CD4-positive, alpha-beta T cell treated with Interleukin-2 at 100 ng/mL for 4 hours (primary cell): ENCODE measurements around the gene S1PR1.
"Not testable (repeated sequence)": the region's sequence is repeated elsewhere in the genome, so short reads cannot be mapped to it uniquely, and the experiment has no call there.

Source experiments
- DNase-seq: peaks from one replicate; pipeline ENCODE4 v3.0.0-alpha.2; 2020; ENCODE audit warnings: low spot score

S1PR1 gene

DNA sequence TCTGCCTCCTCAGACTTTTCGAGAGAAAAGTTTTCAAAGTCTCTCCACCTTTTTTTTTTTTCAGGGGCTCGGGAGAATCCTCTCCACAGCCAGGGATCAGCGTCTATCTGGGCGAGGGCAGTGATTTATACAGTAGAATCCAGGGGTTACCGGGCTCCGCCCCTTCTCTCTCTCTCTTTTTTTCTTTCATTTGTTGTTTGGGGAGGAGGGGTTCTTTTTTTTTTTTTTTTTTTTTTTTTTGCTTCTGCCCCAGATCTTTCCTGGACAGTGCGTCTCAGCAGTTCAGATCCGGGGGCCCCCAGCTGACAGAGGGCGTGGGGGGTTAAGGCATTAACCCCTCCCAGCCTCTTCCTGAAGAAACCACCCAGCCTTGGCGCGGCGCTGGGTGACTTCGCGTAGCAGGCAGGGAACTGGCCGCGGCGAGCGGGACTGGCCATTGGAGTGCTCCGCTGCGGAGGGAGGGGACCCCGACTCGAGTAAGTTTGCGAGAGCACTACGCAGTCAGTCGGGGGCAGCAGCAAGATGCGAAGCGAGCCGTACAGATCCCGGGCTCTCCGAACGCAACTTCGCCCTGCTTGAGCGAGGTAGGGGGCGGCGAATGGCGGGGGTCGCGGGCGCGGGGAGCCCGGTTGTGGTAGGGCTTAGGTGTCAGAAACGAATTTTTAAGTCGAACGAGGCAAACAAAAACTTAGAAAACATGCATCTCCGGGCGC is at the start of gene S1PR1:
Gene S1PR1 (plus strand): TSS at position 504 of the 713 bp plus-strand sequence. CDS start 1,966 bp downstream, outside the sequence.
- DNase-seq: peak; percentile 82

DNA sequence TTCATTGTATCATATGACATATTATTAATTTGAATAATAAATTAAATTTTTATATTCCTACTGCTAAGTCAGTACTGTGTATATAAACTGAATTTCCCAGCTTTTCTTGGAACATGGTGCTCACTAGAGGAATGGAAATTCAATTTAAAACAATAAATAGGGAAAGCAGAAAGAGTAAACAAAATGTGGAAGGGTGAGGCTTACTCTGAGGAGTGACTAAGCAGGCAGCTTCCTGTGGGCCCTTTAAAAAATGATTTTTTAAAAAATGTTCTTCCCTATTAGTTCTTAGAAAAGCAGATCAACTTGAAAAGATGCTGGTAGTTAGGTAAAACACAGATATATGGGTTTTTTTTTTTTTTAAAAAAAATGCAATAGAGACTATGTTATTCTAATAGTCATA is 49.5 kb upstream of the S1PR1 start:
- DNase-seq: peak; percentile 44

DNA sequence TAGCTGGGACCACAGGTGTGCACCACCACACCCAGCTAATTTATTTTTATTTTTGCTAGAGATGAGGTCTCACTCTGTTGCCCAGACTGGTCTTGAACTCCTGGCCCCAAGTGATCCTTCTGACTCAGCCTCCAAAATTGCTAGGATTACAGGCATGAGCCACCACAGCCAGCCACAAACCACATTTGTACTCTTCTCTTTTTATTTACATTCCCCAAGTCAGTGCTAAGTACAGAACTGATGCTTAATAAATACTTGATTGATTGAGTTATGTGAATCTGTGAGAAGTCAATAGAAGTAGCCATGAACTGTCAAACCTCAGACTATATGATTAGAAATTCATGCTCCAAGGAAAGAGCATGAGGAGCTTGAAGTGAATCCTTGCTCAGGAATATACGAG is 48.5 kb upstream of the S1PR1 start:
- DNase-seq: no peak

DNA sequence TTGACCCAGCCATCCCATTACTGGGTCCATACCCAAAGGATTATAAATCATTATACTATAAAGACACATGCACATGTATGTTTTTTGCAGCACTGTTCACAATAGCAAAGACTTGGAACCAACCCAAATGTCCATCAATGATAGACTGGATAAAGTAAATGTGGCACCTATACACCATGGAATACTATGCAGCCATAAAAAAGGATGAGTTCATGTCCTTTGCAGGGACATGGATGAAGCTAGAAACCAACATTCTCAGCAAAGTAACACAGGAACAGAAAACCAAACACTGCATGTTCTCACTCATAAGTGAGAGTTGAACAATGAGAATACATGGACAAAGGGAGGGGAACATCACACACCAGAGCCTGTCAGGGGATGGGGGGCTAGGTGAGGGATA is 47.9 kb upstream of the S1PR1 start:
- DNase-seq: not testable (repeated sequence)

DNA sequence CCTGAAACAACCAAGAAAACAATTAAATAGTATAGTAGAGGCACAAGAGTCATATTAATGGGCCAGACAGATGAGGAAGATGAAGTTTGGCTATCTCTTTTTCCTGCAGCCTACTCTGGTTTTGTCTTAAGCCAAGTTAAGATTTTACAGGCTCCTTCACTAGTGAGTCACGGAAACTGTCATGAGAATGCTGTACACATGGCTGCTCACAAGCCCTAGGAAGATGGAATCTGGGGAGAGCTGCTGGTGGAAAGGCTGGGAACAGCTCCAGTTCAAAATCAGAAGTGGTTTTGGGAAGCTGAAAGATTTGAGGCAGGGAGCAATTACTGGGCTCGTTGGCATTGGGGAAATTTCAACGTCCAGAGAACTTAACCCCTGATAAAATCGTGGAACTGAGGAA is 46.4 kb upstream of the S1PR1 start:
- no peak for DNase-seq

DNA sequence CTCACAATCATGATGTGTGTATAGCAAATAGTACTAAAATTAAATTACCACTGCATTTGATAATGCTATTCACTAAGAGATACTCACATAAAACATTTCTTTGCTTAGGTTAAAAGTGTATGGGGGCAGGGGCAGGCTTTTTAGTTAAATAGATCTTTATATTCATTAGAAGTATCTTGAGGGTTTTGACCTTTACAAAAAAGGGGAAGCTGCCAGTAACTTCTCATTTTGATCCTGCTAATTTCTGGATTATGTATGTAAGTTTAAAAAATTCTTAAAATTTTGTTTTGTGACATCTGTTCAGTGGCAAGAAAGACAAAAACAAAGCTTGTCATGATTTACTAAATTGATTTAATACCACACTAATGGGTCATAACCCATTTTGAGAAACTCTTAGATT is 45.8 kb upstream of the S1PR1 start:
- no peak for DNase-seq

DNA sequence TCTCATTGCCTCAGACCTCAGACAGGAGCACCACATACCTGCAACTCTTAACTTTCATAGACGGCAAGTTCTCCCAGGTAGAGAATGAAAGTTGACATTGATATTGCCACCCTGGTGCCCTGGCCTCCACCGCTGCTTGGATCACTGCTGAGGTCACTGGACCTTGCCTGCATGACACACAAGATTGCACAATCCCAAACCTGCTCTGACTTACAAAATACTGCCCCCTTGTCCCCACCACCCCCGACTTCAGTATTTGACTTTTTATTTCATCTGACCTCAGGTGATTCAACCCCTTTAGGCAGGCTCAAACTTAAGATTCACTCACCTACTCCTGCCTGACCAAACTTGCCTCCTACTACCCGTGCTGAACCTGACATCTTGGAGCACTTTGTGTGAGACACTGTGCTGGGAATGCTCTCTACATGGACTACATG is 43.1 kb upstream of the S1PR1 start:
- no peak for DNase-seq

DNA sequence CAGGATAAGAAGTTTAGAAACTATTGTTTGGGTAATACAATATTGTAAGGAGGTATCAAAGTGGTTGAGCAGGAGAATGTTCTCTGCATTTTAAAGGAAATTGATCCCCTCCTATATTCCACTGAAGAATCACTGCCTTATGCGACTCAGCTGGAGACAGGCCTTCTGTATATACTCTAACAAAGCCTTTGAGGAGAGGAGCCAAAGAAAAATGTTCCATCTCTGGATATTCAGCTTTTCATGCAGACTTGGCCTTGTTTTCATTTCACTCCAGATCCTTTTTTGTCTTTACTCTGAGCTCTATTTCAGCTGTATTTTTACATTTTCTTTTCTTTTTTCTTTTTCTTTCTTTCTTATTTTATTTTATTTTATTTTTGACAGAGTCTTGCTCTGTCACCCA is 42.1 kb upstream of the S1PR1 start:
- no peak for DNase-seq

DNA sequence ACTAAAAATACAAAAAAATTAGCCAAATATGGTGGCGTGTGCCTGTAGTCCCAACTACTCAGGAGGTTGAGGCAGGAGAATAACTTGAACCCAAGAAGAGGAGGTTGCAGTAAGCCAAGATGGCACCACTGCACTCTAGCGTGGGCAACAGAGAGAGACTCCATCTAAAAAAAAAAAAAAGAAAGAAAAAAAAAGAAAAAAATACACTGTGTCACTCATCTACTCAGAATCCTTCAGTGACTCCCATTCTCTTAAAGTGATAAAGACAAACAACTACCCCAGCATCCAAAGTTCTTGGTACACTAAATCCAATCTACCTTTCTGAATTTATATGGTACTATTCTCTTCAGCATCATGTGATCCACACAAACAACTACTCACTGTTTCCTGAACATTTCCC is 40.2 kb upstream of the S1PR1 start:
- DNase-seq: no peak

DNA sequence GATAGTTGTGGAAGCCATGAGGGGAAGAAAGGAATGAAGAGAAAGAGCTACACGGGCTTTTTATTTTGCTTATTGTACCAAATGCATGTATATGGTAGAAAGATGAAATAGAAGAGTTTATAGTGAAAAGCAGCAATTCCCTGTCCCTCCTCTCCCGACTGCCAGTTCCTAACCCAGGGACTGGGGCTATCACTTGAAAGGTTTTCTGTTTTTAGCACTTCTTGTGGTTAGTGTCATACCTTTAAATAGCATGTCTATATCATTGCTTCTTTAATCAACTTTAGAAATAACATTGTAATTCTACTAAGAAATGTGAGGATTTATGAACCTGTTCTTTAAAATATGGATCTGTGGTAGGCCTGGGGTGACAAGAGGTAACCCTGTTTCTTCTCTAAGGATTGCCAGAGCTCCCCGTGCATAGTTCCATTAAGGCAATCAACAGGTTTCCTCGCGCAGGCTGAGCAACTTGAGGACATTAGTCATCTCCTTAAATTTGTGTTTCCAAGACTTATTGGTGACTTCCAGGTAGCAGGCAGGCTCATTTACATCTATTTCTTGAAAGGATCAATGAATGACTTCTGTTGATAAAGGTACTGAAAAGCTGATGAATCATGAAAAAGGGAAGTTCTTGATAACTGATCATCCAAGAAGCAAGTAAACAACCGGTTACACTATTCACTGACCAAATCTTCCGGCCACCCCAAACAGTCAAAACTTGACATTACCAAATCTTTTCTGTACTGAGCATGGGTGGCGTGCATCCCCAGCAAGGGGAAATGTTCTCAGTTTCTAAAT is 37.8 kb upstream of the S1PR1 start:
- peak; percentile 44 for DNase-seq

DNA sequence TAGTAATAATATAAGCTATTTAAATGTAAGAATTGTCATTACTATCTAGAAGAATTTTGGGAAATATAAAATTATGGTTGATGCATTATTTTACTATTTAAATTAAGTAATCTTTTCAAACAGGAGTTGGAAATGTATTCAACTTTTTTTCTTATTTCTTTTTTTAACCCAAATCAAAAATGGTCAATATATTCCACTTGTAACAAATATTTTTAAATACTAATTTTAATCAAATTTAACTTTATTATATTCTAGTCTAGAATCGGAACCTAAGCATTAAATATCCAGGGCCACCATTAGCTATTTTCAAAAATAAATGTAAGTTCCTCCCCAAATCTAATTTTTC is 37.2 kb upstream of the S1PR1 start:
- DNase-seq: no peak

DNA sequence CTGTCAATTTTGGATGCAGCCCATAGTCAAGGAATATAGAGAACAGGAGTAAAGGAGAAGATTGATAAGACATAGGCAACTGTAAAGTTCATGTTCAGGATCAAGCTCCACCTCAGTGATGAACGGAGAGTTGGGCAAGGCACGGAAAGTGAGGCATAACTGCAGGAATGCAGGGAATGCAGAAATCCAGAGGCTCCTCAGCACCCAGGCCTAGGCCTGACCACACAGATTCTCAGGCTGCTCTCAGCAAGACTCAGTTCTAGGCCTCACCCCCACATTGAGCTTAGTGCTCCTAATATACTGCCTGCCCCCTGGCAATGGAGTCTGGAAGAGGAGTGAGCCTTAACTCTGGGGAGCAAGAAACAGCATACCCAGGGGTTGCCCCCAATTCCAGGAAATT is 36.3 kb upstream of the S1PR1 start:
- no peak for DNase-seq

DNA sequence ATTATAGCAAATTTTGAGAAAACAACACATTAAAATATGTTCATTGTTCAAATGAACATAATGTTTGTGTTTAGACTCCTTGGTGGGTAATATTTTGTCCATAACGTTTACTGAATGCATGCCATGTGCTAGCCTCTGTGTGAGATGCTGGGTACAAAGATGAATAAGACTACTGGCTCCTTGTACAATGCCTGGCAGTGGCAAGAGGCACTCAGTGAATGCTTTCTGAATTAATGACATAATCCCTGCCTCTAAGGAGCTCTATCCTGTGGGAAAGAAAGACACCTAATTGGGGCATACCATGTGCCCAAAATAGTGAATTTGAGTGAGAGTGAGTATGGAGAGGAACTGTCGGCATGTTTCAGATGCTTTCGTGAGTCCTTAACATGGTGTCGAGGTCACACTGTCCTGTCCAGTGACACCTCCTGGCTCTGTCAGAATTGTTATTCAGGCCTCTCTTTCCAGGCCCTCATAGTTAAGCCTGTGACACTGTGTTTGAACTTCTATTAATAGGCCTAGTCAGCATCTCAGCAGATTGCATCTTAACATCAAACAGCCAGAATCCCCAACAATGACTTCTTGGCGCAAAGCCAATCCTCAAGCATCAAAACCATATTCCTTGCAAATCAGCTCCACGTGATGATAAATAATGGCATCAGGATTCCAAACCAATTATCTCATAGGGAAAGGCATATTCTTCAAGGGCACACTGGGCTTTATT is 32.8 kb upstream of the S1PR1 start:
- no peak for DNase-seq

DNA sequence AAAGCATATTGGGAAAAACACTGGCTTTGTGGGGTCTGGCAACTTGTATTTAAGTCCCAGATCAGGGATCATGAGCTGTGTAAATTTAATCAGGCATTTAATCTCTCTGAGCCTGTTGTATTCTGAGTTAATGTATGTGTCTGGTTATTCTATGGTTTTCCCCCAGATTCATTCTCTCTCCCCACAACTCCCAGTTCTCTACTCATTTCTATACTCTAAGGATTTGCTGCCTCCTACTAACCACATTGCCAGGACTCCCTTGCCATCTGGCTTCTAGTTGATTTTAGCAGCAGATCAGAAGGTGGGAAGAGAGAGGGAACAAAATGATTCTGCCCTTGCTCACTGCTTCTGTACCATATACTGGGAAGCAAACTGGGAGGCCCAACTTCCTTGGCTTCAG is 31.4 kb upstream of the S1PR1 start:
- no peak for DNase-seq

DNA sequence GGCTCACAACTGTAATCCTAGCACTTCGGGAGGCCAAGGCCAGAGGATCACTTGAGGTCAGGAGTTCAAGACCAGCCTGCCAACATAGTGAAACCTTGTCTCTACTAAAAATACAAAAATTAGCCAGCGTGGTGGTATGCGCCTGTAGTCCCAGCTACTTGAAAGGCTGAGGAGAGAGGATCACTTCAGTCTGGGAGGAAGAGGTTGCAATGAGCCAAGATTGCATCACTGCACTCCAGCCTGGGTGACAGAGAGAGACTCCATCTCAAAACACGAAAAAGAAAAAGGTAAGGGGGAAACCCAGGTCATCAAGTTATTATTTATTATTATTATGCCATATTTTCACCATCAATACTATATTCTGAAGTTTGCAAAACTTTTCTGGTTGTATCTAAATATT is 30.7 kb upstream of the S1PR1 start:
- DNase-seq: not testable (repeated sequence)

DNA sequence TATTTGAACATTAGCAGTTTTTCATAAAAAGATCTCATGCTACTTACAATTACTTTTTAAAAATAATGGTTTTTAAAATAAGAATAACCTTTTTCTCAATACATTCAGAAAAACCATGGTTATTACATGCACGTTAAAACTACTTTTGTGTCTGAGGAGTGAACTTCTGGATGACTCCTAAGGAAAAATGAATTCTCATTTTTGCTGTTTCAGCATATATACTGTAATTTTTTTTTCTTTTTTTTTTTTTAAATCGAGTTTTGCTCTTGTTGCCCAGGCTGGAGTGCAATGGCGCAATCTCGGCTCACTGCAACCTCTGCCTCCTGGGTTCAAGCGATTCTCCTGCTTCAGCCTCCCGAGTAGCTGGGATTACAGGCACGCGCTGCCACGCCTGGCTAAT is 29.5 kb upstream of the S1PR1 start:
- not testable (repeated sequence) for DNase-seq

DNA sequence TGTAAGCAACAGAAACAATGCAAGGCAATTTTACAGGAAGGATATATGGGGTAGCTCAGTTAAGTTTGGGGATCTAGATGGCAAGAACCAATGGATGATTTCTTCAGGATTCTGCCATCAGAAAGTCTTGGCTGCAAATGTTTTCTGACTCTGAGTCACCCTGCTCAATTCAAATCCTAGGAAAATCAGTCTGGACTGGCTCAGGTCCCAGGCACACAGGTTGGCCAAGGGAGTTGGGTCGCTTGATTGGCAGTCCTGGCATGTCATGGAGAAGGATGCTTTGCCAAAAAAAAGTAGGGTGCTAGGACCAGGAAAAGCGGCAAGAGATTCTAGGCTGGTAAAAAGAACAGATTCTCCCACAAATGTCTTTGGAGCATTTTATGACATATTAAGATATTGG is 28.9 kb upstream of the S1PR1 start:
- no peak for DNase-seq

DNA sequence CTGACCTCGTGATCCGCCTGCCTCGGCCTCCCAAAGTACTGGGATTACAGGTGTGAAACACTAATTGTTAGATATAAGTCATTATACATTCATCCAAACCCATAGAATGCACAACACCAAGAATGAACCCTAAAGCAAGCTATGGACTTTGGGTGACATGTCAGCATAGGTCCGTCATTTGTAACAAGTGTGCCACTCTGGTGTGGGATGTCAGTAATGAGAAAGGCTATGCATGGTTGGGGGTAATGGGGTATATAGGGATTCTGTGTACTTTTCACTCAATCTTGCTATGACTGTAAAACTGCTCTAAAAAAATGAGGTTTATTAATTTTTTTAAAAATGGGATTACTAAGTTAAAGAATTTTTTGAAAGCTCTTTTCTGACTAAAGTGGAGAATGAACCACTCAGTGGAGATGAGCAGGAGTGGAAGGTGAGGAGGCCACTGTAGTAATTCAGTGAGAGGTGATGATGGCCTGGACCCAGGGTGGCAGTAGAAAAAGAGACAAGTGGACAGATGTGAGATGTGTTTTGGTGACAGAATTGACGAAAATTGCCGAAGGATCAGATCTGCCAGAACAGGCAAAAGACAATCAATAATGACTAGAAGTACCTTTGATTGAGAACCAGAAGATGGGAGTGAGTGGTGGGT is 21.3 kb upstream of the S1PR1 start:
- DNase-seq: no peak

DNA sequence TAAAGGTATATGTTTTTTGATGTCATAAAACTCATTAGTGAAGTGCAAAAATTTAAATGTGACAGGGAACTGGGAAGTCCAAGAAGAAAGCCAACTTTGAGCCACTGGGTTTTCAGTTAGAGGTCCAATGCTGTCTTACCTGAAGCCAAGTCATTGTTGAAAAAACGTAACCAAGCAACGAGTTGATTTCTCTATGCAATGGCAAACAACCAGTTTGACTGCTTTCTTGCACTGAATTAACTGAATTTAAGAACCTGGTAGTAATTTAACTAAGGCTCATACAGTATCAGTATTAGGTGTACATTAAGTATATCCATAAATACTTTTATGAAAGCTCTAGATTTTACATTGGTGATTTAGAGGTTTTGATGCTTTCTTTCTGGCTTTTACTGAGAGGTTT is 20.2 kb upstream of the S1PR1 start:
- no peak for DNase-seq

DNA sequence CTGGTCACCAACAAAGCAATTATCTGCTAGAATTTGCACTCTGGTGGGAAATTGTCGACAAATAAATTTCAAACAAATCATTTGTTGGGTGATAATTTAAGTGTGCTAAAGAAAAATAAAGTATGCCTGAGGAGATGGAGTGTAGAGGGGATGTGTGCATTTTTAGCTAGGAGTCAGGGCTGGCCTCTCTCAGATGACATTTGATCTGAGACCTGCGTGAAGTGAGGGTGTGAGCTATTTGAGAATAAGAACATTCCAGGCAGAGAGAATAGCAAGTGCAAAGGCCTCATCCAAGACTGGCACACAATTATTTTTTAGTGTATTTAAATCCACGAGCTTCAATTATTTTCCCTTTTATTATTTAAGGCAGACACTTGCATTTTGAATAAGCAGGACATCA is 19.7 kb upstream of the S1PR1 start:
- DNase-seq: no peak

DNA sequence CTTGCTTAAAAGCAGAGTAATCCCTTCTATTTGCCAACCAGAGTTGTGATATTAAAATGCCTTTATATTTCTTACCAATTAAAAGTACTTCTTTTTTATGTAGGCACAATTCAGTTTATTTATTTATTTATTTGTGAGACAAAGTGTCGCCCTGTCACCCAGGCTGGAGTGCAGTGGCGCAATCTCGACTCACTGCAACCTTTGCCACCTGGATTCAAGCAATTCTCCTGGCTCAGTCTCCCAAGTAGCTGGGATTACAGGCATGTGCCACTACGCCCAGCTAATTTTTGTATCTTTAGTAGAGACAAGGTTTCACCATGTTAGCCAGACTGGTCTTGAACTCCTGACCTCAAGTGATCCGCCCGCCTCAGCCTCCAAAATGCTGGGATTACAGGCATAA is 17.9 kb upstream of the S1PR1 start:
- DNase-seq: not testable (repeated sequence)
